ENCODE data around the gene PLXNC1. TPM values are rescaled to one million over a fixed set of nuclear protein-coding genes. Genes with fewer than 3 reads are reported as not detected.

Gene PLXNC1
- total and polyA plus RNA-seq, 2 donors (not counting 1 experiment from before 2014, with no cell fraction given), result 9.7 to 33.6 TPM

DNA sequence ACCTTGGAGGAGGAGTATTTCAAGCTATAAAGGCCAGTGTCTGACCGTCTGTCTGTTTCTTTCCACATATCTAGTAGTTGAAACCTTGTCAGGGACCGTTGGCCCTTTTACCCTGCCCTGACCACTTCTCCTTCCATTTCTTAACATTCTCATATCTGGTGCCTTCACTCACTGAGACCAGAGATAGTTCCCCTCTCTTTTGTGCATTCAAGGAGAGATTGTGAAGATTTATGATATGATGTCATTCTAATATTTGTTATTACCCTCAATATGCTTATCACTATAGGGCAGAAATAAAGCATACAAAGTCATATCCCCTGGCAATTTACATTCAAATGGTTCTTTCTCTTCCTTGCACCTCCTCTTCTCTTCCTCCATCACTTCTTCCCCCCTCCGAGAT is 83.3 kb downstream of the PLXNC1 start:
- DNase-seq (no peak), ATAC-seq (ENCODE audit: low read depth) (no peak)
- no peak overlapping the region for H3K27ac ChIP-seq (ENCODE audit: low read length in 2 of 2)
- no peak overlapping the region for H3K9ac ChIP-seq (ENCODE audit: low read length)
- H3K4me1 ChIP-seq (ENCODE audit: control insufficient read depth in 2 of 2, insufficient read depth in 2 of 2, low read length in 2 of 2), result peaks cover 18 to 21% of the 10 kb centered on the region in 2 donors
- H3K79me2 ChIP-seq (ENCODE audit: control insufficient read depth, insufficient read depth, low read length), result peaks cover 4% of the 10 kb centered on the region
- WGBS (ENCODE audit: insufficient coverage), result 100% methylated on average over 1 of the region's 3 CpGs
- Mint-ChIP-seq H3K27ac (no peak overlapping the region), H3K27me3 (no peaks in the 10 kb centered on the region), H3K4me3 (no peak overlapping the region), H3K4me1 (peaks cover 41% of the 10 kb centered on the region), H3K9me3 (ENCODE audit: insufficient read depth) (no peaks in the 10 kb centered on the region)
- H3K27me3 ChIP-seq (replicated peaks in 1 of 4; ENCODE audit: control extremely low read depth in 1 of 4, control insufficient read depth in 3 of 4, insufficient read depth in 4 of 4, low read length in 3 of 4), result no peaks in the 10 kb centered on the region
- no peak overlapping the region for H3K4me2 ChIP-seq (replicated peaks; ENCODE audit: low read depth, low read length, poor library complexity, severe bottlenecking)
- H3K4me3 ChIP-seq (ENCODE audit: control extremely low read depth in 1 of 5, extremely low read depth in 1 of 5, insufficient read depth in 1 of 5, low read depth in 2 of 5, low read length in 4 of 5), result no peak overlapping the region
- no peaks in the 10 kb centered on the region for H3K9me3 ChIP-seq (ENCODE audit: control extremely low read depth in 1 of 3, control insufficient read depth in 2 of 3, insufficient read depth in 1 of 3, low read length in 2 of 3)
- POLR2A ChIA-PET, result no interaction called here
- no peaks in the 10 kb centered on the region for H4K20me1 ChIP-seq (ENCODE audit: control insufficient read depth, insufficient read depth, low read length, poor library complexity, severe bottlenecking)
- CTCF ChIA-PET, result no interaction called here
- TF ChIP-seq CTCF (IDR thresholded peaks at IDR 0.05) (no peak), EZH2 (IDR thresholded peaks at IDR 0.05; ENCODE audit: borderline replicate concordance, insufficient read depth, low read depth, low read length, poor library complexity, severe bottlenecking) (no peak)
- intact Hi-C loops (cut with micrococcal nuclease), result no loop called here
- no peak overlapping the region for H2AFZ ChIP-seq (ENCODE audit: insufficient read depth, low read depth, low read length, poor library complexity, severe bottlenecking)
- peaks cover 4 to 18% of the 10 kb centered on the region in 2 experiments for H3K36me3 ChIP-seq (replicated peaks in 1 of 2; ENCODE audit: control extremely low read depth in 1 of 2, control insufficient read depth in 1 of 2, extremely low read depth in 1 of 2, insufficient read depth in 2 of 2, low read length in 1 of 2)

DNA sequence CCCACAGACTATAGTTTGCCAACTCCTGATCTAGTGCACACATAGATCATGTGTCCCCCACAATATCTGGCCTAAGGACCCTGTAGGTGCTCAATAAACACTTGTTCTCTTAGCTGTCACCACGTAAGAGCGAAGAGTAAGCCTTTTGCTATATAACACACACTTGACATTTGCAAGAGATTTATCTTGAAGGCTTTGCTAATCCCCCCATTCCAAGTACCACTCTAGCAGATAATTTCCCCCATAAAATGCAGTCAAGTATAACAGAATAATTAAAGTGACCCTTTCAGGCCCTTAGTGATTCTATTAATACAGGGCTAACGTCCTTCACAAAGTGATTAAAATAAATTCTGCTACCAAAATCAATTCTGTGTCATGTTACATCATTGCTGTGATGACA is 87.5 kb downstream of the PLXNC1 start:
- no peak overlapping the region for H3K4me3 ChIP-seq (ENCODE audit: control extremely low read depth in 1 of 5, extremely low read depth in 1 of 5, insufficient read depth in 1 of 5, low read depth in 2 of 5, low read length in 4 of 5)
- Mint-ChIP-seq H3K9me3 (ENCODE audit: insufficient read depth) (no peaks in the 10 kb centered on the region), H3K27ac (no peak overlapping the region), H3K4me3 (no peak overlapping the region), H3K4me1 (peaks cover 35% of the 10 kb centered on the region), H3K27me3 (no peaks in the 10 kb centered on the region)
- DNase-seq (no peak), ATAC-seq (ENCODE audit: low read depth) (no peak)
- H3K4me2 ChIP-seq (replicated peaks; ENCODE audit: low read depth, low read length, poor library complexity, severe bottlenecking), result no peak overlapping the region
- no peak for TF ChIP-seq CTCF (IDR thresholded peaks at IDR 0.05)
- TF ChIP-seq EZH2 (IDR thresholded peaks at IDR 0.05; ENCODE audit: borderline replicate concordance, insufficient read depth, low read depth, low read length, poor library complexity, severe bottlenecking), result no peak
- peaks cover 4% of the 10 kb centered on the region for H3K79me2 ChIP-seq (ENCODE audit: control insufficient read depth, insufficient read depth, low read length)
- ChIA-PET POLR2A (no interaction called here), CTCF (no interaction called here)
- H2AFZ ChIP-seq (ENCODE audit: insufficient read depth, low read depth, low read length, poor library complexity, severe bottlenecking), result no peak overlapping the region
- peaks cover 0 to 20% of the 10 kb centered on the region in 2 experiments for H3K36me3 ChIP-seq (replicated peaks in 1 of 2; ENCODE audit: control extremely low read depth in 1 of 2, control insufficient read depth in 1 of 2, extremely low read depth in 1 of 2, insufficient read depth in 2 of 2, low read length in 1 of 2)
- no peak overlapping the region for H3K27ac ChIP-seq (ENCODE audit: low read length in 2 of 2)
- intact Hi-C loops (cut with micrococcal nuclease), result no loop called here
- WGBS (ENCODE audit: insufficient coverage), result no CpG with 5 or more reads among the region's 3 CpGs
- no peak overlapping the region for H3K9ac ChIP-seq (ENCODE audit: low read length)
- H3K27me3 ChIP-seq (replicated peaks in 1 of 4; ENCODE audit: control extremely low read depth in 1 of 4, control insufficient read depth in 3 of 4, insufficient read depth in 4 of 4, low read length in 3 of 4), result no peaks in the 10 kb centered on the region
- no peaks in the 10 kb centered on the region for H4K20me1 ChIP-seq (ENCODE audit: control insufficient read depth, insufficient read depth, low read length, poor library complexity, severe bottlenecking)
- peaks cover 33 to 34% of the 10 kb centered on the region in 2 donors for H3K4me1 ChIP-seq (ENCODE audit: control insufficient read depth in 2 of 2, insufficient read depth in 2 of 2, low read length in 2 of 2)
- no peaks in the 10 kb centered on the region for H3K9me3 ChIP-seq (ENCODE audit: control extremely low read depth in 1 of 3, control insufficient read depth in 2 of 3, insufficient read depth in 1 of 3, low read length in 2 of 3)

Measured in B cell (primary cell).